Measurements from ENCODE around the gene FOXN1. TPM values are rescaled to one million over a fixed set of nuclear protein-coding genes. Genes with fewer than 3 reads are reported as not detected.

Gene FOXN1
- total RNA-seq, 1 experiment from 2014 or later: not detected

DNA sequence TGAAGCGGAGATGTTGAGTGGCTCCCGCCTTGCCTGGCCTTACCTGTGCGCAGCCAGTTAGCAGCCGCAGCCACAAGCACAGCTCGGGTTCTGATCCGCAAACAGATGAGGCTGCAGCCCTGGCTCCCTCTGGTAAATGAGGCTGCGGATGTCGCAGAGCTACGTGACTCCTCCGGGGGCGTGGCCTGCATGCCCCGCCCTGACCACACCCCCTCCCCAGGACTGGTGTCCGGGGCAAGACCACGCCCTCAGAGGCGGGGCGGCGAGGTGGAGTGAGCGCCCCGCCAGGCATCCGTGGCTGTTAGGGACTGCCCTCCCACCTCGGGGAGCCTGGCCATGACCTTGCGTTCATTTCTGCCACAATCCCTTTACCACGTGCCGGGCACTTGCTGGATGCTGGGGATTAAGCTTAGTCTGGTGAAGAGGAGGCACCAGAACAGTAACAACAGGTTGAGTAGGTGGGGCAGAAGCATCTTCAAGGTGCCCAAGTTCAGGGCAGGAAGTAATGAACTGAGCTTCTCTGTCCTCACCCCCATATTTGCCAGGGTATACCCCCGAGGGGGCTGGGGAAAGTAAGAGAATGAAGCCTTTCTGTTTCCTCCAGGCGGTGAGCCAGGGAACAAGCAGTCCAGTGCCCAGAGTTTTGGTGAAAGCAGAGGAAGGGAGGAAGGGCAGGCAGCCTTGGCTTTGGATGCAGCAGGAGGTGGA is 70.8 kb downstream of the FOXN1 start, which contains the start of gene ALDOC (continued):
- no peak for TF ChIP-seq GTF2I (CRISPR knock-in tag; conservative IDR thresholded peaks at IDR 0.05)
- TF ChIP-seq, protein P1, sequence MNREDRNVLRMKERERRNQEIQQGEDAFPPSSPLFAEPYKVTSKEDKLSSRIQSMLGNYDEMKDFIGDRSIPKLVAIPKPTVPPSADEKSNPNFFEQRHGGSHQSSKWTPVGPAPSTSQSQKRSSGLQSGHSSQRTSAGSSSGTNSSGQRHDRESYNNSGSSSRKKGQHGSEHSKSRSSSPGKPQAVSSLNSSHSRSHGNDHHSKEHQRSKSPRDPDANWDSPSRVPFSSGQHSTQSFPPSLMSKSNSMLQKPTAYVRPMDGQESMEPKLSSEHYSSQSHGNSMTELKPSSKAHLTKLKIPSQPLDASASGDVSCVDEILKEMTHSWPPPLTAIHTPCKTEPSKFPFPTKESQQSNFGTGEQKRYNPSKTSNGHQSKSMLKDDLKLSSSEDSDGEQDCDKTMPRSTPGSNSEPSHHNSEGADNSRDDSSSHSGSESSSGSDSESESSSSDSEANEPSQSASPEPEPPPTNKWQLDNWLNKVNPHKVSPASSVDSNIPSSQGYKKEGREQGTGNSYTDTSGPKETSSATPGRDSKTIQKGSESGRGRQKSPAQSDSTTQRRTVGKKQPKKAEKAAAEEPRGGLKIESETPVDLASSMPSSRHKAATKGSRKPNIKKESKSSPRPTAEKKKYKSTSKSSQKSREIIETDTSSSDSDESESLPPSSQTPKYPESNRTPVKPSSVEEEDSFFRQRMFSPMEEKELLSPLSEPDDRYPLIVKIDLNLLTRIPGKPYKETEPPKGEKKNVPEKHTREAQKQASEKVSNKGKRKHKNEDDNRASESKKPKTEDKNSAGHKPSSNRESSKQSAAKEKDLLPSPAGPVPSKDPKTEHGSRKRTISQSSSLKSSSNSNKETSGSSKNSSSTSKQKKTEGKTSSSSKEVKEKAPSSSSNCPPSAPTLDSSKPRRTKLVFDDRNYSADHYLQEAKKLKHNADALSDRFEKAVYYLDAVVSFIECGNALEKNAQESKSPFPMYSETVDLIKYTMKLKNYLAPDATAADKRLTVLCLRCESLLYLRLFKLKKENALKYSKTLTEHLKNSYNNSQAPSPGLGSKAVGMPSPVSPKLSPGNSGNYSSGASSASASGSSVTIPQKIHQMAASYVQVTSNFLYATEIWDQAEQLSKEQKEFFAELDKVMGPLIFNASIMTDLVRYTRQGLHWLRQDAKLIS (CRISPR knock-in tag; IDR thresholded peaks at IDR 0.05; ENCODE audit: borderline replicate concordance): no peak

DNA sequence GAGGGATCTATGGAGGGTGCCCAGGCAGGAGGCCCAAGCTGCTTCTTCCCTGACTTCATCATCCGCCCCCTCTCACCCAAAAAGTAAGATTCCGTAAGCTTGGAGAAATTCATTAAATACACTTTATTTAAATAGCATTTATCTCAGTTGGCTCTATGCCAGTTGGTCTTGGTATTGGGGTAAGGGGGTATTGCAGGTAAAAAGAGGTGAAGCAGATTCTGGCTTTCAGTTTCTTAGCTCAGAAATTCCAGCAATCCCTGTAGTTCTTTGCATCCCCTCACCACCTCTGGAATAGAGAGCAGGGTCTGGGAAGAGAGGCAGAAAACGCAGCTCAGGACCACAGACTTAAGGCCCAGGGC is 71.3 kb downstream of the FOXN1 start:
- ChIA-PET POLR2A (interaction anchor here (0.8 to 1.6 kb wide), 5 partner anchors 16 to 127 kb away, joined by 3 to 8 read pairs (median 3); partner anchors contain the start of gene UNC119), CTCF (interaction anchor here (0.8 to 3.6 kb wide), 8 partner anchors 22 to 82 kb away, joined by 3 to 26 read pairs (median 6); partner anchors contain the start of gene BLTP2)

DNA sequence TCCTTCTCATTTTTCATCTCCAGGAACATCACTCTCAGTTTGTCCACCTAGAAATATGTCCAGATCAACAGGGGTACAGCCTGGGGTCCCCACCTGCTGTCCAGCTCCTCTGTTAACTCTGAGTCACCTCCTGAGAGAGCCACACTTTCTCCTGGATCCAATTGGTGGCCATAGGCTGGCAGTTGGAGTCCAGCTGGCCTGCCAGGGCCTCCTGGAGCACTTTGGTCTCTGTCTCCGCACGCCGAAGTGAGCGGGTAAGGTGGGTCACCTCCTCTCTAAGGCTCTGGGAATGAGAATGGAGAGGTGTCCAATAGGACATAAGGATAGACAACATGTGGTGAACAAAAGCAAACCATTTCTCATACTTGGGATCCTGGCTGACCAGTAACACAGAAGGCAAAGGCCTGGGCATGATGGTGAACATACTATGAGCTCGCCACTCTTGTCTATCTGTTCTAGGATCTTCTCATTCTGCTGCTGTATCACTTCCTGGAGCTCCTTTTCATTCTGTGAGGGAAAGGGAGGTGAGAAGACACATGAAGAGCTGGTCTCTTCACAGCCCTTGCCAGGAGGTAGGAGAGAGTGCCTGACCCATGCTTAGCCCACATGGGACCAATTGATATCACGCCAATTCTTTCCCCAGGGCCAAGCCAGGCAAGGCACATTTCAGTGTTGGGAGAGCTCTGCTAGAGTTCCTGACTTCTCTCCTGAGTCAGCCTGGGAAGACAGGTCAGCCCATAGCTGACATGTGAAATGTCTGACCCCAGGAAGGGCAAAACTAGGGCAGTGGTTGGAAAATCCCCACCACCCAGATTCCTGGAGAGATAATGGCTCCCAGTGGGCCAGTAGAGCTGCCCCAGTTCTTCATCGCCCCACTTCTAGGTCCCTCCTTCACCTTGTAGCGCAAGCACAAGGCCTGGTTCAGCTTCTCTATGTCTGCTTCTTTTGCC is 72.4 kb downstream of the FOXN1 start:
- ChIA-PET CTCF (interaction anchor here (1.2 to 3.5 kb wide), 2 partner anchors 66 to 84 kb away, joined by 3 to 19 read pairs; partner anchors contain the start of gene BLTP2), POLR2A (no interaction called here)
- Mint-ChIP-seq H3K4me3 (no peak overlapping the region), H3K36me3 (peaks cover 38% of the 10 kb centered on the region), H3K27ac (no peak overlapping the region), H3K4me1 (peaks cover 14% of the 10 kb centered on the region), H3K27me3 (ENCODE audit: low read depth) (no peaks in the 10 kb centered on the region), H3K9me3 (no peaks in the 10 kb centered on the region)
- no peak for DNase-seq (ENCODE audit: low spot score)
- no peak for ATAC-seq
- no peak for TF ChIP-seq CBFB (CRISPR knock-in tag; IDR thresholded peaks at IDR 0.05; ENCODE audit: low read depth)
- TF ChIP-seq GTF2I (CRISPR knock-in tag; conservative IDR thresholded peaks at IDR 0.05): no peak
- TF ChIP-seq, protein P2, sequence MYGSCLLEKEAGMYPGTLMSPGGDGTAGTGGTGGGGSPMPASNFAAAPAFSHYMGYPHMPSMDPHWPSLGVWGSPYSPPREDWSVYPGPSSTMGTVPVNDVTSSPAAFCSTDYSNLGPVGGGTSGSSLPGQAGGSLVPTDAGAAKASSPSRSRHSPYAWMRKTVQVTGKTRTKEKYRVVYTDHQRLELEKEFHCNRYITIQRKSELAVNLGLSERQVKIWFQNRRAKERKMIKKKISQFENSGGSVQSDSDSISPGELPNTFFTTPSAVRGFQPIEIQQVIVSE (CRISPR knock-in tag; IDR thresholded peaks at IDR 0.05; ENCODE audit: borderline replicate concordance): no peak
- no peak for TF ChIP-seq ZNF671 (CRISPR knock-in tag; IDR thresholded peaks at IDR 0.05)
- TF ChIP-seq ETV6 (CRISPR knock-in tag; IDR thresholded peaks at IDR 0.05): no peak

More for the DNA sequence above, 71.3 kb downstream of the FOXN1 start:
- Mint-ChIP-seq H3K27ac (peak overlapping the region; percentile 97), H3K4me3 (no peak overlapping the region), H3K4me1 (peaks cover 14% of the 10 kb centered on the region), H3K36me3 (peaks cover 43% of the 10 kb centered on the region), H3K9me3 (no peaks in the 10 kb centered on the region), H3K27me3 (ENCODE audit: low read depth) (peaks cover 3% of the 10 kb centered on the region; the same call in 1 of the 2 replicates)
- ATAC-seq: no peak
- TF ChIP-seq, protein P3, sequence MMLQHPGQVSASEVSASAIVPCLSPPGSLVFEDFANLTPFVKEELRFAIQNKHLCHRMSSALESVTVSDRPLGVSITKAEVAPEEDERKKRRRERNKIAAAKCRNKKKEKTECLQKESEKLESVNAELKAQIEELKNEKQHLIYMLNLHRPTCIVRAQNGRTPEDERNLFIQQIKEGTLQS (CRISPR knock-in tag; conservative IDR thresholded peaks at IDR 0.05): no peak
- TF ChIP-seq, protein P2 (CRISPR knock-in tag; IDR thresholded peaks at IDR 0.05; ENCODE audit: borderline replicate concordance): no peak
- TF ChIP-seq ZNF232 (CRISPR knock-in tag; IDR thresholded peaks at IDR 0.05): no peak
- TF ChIP-seq ZNF416 (CRISPR knock-in tag; IDR thresholded peaks at IDR 0.05): no peak
- no peak for TF ChIP-seq ZNF671 (CRISPR knock-in tag; IDR thresholded peaks at IDR 0.05)
- TF ChIP-seq NFYB (CRISPR knock-in tag; conservative IDR thresholded peaks at IDR 0.05; ENCODE audit: low read depth): no peak
- no peak for TF ChIP-seq TP53 (CRISPR knock-in tag; IDR thresholded peaks at IDR 0.05)
- TF ChIP-seq, protein P4, sequence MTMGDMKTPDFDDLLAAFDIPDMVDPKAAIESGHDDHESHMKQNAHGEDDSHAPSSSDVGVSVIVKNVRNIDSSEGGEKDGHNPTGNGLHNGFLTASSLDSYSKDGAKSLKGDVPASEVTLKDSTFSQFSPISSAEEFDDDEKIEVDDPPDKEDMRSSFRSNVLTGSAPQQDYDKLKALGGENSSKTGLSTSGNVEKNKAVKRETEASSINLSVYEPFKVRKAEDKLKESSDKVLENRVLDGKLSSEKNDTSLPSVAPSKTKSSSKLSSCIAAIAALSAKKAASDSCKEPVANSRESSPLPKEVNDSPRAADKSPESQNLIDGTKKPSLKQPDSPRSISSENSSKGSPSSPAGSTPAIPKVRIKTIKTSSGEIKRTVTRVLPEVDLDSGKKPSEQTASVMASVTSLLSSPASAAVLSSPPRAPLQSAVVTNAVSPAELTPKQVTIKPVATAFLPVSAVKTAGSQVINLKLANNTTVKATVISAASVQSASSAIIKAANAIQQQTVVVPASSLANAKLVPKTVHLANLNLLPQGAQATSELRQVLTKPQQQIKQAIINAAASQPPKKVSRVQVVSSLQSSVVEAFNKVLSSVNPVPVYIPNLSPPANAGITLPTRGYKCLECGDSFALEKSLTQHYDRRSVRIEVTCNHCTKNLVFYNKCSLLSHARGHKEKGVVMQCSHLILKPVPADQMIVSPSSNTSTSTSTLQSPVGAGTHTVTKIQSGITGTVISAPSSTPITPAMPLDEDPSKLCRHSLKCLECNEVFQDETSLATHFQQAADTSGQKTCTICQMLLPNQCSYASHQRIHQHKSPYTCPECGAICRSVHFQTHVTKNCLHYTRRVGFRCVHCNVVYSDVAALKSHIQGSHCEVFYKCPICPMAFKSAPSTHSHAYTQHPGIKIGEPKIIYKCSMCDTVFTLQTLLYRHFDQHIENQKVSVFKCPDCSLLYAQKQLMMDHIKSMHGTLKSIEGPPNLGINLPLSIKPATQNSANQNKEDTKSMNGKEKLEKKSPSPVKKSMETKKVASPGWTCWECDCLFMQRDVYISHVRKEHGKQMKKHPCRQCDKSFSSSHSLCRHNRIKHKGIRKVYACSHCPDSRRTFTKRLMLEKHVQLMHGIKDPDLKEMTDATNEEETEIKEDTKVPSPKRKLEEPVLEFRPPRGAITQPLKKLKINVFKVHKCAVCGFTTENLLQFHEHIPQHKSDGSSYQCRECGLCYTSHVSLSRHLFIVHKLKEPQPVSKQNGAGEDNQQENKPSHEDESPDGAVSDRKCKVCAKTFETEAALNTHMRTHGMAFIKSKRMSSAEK (CRISPR knock-in tag; IDR thresholded peaks at IDR 0.05; ENCODE audit: borderline replicate concordance): no peak
- no peak for DNase-seq (ENCODE audit: low spot score)

Data from WTC11 (cell line).